Ishikawa (cell line): ENCODE data around the gene KBTBD4.

Source experiments
- CEBPB ChIP-seq: IDR thresholded peaks from 2 replicates; pipeline ENCODE4 v1.6.1; 2012
- EGR1 ChIP-seq: IDR thresholded peaks from 2 replicates; pipeline ENCODE4 v1.6.1; 2012
- EP300 ChIP-seq: IDR thresholded peaks from 2 replicates; pipeline ENCODE4 v1.6.1; 2012; ENCODE audit warnings: borderline replicate concordance
- MAX ChIP-seq: IDR thresholded peaks from 2 replicates; pipeline ENCODE4 v1.6.1; 2012
- RAD21 ChIP-seq: IDR thresholded peaks from 2 replicates; pipeline ENCODE4 v1.6.1; 2012; ENCODE audit warnings: low read depth
- REST ChIP-seq: IDR thresholded peaks from 2 replicates; pipeline ENCODE4 v1.6.1; 2012; ENCODE audit warnings: low read depth, mild to moderate bottlenecking
- YY1 ChIP-seq: IDR thresholded peaks from 2 replicates; pipeline ENCODE4 v1.6.1; 2012; ENCODE audit warnings: low read depth
- TF ChIP-seq, protein P1 (sequence below): IDR thresholded peaks from 2 replicates; pipeline ENCODE4 v1.6.1; 2012

DNA sequence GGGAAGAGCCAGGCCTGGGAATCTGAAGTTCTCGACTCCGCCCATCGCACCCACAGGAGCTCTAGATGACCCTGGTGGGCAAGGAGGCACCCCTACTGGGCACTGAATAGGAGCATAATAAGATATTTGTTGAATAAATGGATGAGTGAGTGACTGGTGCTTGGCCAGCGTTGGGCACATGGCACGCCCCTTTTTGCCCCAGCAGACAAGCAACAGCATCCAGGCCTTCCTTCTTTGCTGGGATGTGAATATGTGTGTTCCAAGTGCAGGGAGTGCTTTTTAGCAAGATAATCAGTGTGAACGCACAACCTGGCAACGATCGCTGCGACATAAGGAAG, 25.4 kb downstream of the KBTBD4 start:
- TF ChIP-seq, protein P1, sequence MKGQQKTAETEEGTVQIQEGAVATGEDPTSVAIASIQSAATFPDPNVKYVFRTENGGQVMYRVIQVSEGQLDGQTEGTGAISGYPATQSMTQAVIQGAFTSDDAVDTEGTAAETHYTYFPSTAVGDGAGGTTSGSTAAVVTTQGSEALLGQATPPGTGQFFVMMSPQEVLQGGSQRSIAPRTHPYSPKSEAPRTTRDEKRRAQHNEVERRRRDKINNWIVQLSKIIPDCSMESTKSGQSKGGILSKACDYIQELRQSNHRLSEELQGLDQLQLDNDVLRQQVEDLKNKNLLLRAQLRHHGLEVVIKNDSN = no peak
- TF ChIP-seq REST (no peak), MAX (no peak), CEBPB (no peak), RAD21 (no peak), EP300 (no peak), YY1 (no peak), EGR1 (no peak)
